Measurements from ENCODE around the gene TRMT5. TPM values are rescaled to one million over a fixed set of nuclear protein-coding genes. Genes with fewer than 3 reads are reported as not detected.

The TRMT5 gene
- total RNA-seq, 2 donors from 2014 or later, result 7.8 to 13.8 TPM

- H3K36me3 ChIP-seq (replicated peaks in 1 of 2; ENCODE audit: insufficient read depth in 1 of 2, low read depth in 2 of 2), result no peaks in the 10 kb centered on the region
- no peaks in the 10 kb centered on the region for H3K4me1 ChIP-seq
- no peaks in the 10 kb centered on the region for H3K9me3 ChIP-seq
- WGBS, 2 donors, result 87 to 100% methylated on average over 1 of the region's 1 CpG
- H3K27ac ChIP-seq, result no peak overlapping the region
- H3K4me3 ChIP-seq, result no peak overlapping the region
- DNase-seq (no peak), ATAC-seq (no peak)
- TF ChIP-seq, protein P1, sequence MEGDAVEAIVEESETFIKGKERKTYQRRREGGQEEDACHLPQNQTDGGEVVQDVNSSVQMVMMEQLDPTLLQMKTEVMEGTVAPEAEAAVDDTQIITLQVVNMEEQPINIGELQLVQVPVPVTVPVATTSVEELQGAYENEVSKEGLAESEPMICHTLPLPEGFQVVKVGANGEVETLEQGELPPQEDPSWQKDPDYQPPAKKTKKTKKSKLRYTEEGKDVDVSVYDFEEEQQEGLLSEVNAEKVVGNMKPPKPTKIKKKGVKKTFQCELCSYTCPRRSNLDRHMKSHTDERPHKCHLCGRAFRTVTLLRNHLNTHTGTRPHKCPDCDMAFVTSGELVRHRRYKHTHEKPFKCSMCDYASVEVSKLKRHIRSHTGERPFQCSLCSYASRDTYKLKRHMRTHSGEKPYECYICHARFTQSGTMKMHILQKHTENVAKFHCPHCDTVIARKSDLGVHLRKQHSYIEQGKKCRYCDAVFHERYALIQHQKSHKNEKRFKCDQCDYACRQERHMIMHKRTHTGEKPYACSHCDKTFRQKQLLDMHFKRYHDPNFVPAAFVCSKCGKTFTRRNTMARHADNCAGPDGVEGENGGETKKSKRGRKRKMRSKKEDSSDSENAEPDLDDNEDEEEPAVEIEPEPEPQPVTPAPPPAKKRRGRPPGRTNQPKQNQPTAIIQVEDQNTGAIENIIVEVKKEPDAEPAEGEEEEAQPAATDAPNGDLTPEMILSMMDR (IDR thresholded peaks at IDR 0.05), result no peak
- no peak for TF ChIP-seq POLR2A (IDR thresholded peaks at IDR 0.05)
- no peaks in the 10 kb centered on the region for H3K27me3 ChIP-seq
- intact Hi-C loops (cut with DNase I), result no loop called here
Observed at GRCh38 chr14:60945984-60946383, 34.9 kb downstream of the TRMT5 start.

GRCh38 chr14:60944204-60944603 is 36.7 kb downstream of the TRMT5 start:
- DNase-seq (no peak), ATAC-seq (no peak)
- 56 to 65% methylated on average over 4 of the region's 4 CpGs for WGBS, 2 donors
- Histone ChIP-seq H3K36me3 (replicated peaks in 1 of 2; ENCODE audit: insufficient read depth in 1 of 2, low read depth in 2 of 2) (no peaks in the 10 kb centered on the region), H3K27ac (no peak overlapping the region), H3K4me3 (no peak overlapping the region), H3K9me3 (no peaks in the 10 kb centered on the region), H3K27me3 (no peaks in the 10 kb centered on the region), H3K4me1 (no peaks in the 10 kb centered on the region)
- intact Hi-C loops (cut with DNase I), result no loop called here
- TF ChIP-seq POLR2A (IDR thresholded peaks at IDR 0.05), result no peak
- TF ChIP-seq, protein P1 (IDR thresholded peaks at IDR 0.05), result no peak

DNA sequence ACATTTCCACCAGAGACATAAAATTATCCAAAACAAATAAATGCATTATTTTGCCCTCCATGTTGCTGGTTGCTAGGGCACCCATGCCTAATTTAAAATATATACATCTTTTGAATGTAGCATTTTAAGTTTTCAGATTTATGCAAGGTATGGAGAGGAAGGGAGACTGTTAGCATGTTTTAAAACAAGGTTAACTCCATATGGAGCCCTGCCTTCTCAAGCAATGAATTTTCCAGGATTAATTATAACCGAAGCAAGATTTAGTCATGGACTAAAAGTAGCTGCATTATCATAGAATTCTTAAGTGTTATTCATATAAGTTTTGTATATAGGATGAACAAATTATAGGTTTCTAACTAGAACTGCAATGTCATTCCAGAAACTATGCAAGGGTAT is 37.2 kb downstream of the TRMT5 start:
- TF ChIP-seq, protein P1 (IDR thresholded peaks at IDR 0.05), result no peak
- no peak for TF ChIP-seq POLR2A (IDR thresholded peaks at IDR 0.05)
- WGBS, 2 donors, result 88 to 89% methylated on average over 1 of the region's 1 CpG

DNA sequence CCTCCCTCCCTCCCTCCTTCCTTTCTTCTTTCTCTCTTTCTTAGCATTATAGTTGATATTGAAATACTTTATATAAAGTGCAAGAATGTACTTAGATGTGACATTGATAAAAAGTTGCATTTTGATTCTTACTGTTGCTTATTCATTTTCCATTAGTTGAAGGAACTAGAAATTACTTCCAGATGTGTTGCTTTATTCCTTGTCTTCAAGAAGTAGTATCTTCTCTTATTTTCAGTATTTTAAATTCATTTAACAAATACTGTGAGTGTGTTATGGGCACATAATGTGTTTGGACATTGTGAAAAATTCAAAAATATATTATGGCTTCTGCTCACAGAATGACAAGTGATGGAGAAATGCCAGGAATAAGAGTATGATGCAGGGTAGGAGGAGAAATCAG is 45.6 kb downstream of the TRMT5 start:
- TF ChIP-seq, protein P1 (IDR thresholded peaks at IDR 0.05), result no peak
- TF ChIP-seq POLR2A (IDR thresholded peaks at IDR 0.05), result no peak
- intact Hi-C loops (cut with DNase I), result no loop called here
- Histone ChIP-seq H3K27me3 (no peaks in the 10 kb centered on the region), H3K36me3 (replicated peaks in 1 of 2; ENCODE audit: insufficient read depth in 1 of 2, low read depth in 2 of 2) (no peaks in the 10 kb centered on the region), H3K27ac (no peak overlapping the region), H3K9me3 (no peaks in the 10 kb centered on the region), H3K4me1 (no peaks in the 10 kb centered on the region), H3K4me3 (no peak overlapping the region)
- no peak for ATAC-seq
- DNase-seq, result no peak

More for the DNA sequence above, 37.2 kb downstream of the TRMT5 start:
- intact Hi-C loops (cut with DNase I), result no loop called here
- Histone ChIP-seq H3K36me3 (replicated peaks in 1 of 2; ENCODE audit: insufficient read depth in 1 of 2, low read depth in 2 of 2) (no peaks in the 10 kb centered on the region), H3K4me3 (no peak overlapping the region), H3K9me3 (no peaks in the 10 kb centered on the region), H3K27ac (no peak overlapping the region), H3K4me1 (no peaks in the 10 kb centered on the region), H3K27me3 (no peaks in the 10 kb centered on the region)
- no peak for ATAC-seq
- no peak for DNase-seq

- DNase-seq (no peak), ATAC-seq (no peak)
- Histone ChIP-seq H3K27ac (no peak overlapping the region), H3K36me3 (replicated peaks in 1 of 2; ENCODE audit: insufficient read depth in 1 of 2, low read depth in 2 of 2) (no peaks in the 10 kb centered on the region), H3K4me3 (no peak overlapping the region), H3K27me3 (no peaks in the 10 kb centered on the region), H3K4me1 (no peaks in the 10 kb centered on the region), H3K9me3 (no peaks in the 10 kb centered on the region)
- TF ChIP-seq, protein P1 (IDR thresholded peaks at IDR 0.05), result no peak
- TF ChIP-seq POLR2A (IDR thresholded peaks at IDR 0.05), result no peak
- 75 to 78% methylated on average over 8 of the region's 8 CpGs for WGBS, 2 donors
- intact Hi-C loops (cut with DNase I), result no loop called here
Observed at GRCh38 chr14:60933920-60934655, 46.8 kb downstream of the TRMT5 start.

All from body of pancreas (tissue), 4 donors.